CD8-positive, alpha-beta memory T cell (primary cell): Measurements from ENCODE around the gene DCDC1. TPM values are rescaled to one million over a fixed set of nuclear protein-coding genes. Genes with fewer than 3 reads are reported as not detected.
"Not testable (repeated sequence)": the region's sequence is repeated elsewhere in the genome, so short reads cannot be mapped to it uniquely, and the experiment has no call there.

Experiments used
- CTCF ChIA-PET: fragments of 350-600 bp; sonication (Branson Sonifier 250); formaldehyde crosslinking; loops from one replicate; lab custom pipeline; 2021; ENCODE audit warnings: antibody characterized with exemption; lab: Charles Lee
- POLR2A ChIA-PET: fragments of 350-600 bp; sonication (Branson Sonifier 250); formaldehyde crosslinking; loops from one replicate; lab custom pipeline; 2021; ENCODE audit warnings: antibody characterized with exemption; lab: Charles Lee
- DNase-seq, 5 donors: peaks; one replicate each; pipeline versions ENCODE4 v3.0.0 to v3.0.0-alpha.2; 2020 to 2022; ENCODE audit warnings: mixed read lengths in 1 of 5
- H3K27ac ChIP-seq: one replicate; pipeline ENCODE4 v1.7.0; 2013; ENCODE audit warnings: low read depth, mild to moderate bottlenecking, low read length, moderate library complexity
- H3K27me3 ChIP-seq: 2 replicates; pipeline ENCODE4 v1.7.0; 2013; ENCODE audit warnings: low read length, mild to moderate bottlenecking; ENCODE audit not compliant: insufficient read depth, poor library complexity, severe bottlenecking
- H3K36me3 ChIP-seq: 2 replicates; pipeline ENCODE4 v1.7.0; 2013; ENCODE audit warnings: mild to moderate bottlenecking, low read length, moderate library complexity; ENCODE audit not compliant: insufficient read depth
- H3K4me1 ChIP-seq: 2 replicates; pipeline ENCODE4 v1.7.0; 2013; ENCODE audit warnings: mild to moderate bottlenecking, low read length, moderate library complexity; ENCODE audit not compliant: insufficient read depth
- H3K4me3 ChIP-seq: 2 replicates; pipeline ENCODE4 v1.7.0; 2013; ENCODE audit warnings: mild to moderate bottlenecking, low read length
- H3K9me3 ChIP-seq: 2 replicates; pipeline ENCODE4 v1.7.0; 2013; ENCODE audit warnings: mild to moderate bottlenecking, low read length
- H3K27ac Mint-ChIP-seq, 8 donors: one replicate each; pipeline ENCODE4 v1.8.0; 2020 to 2021; ENCODE audit warnings: mixed read lengths in 8 of 8, mild to moderate bottlenecking in 6 of 8, inconsistent platforms in 3 of 8, moderate library complexity in 3 of 8
- H3K27me3 Mint-ChIP-seq, 2 donors: one replicate each; pipeline ENCODE4 v1.8.0; 2020 to 2021; ENCODE audit warnings: mixed read lengths in 2 of 2, mild to moderate bottlenecking in 1 of 2, moderate library complexity in 1 of 2
- H3K36me3 Mint-ChIP-seq, 3 donors: one replicate each; pipeline ENCODE4 v1.8.0; 2020 to 2021; ENCODE audit warnings: mixed read lengths in 3 of 3, inconsistent platforms in 1 of 3, mild to moderate bottlenecking in 1 of 3
- H3K4me1 Mint-ChIP-seq, 3 donors: one replicate each; pipeline ENCODE4 v1.8.0; 2020 to 2021; ENCODE audit warnings: mixed read lengths in 3 of 3, inconsistent platforms in 1 of 3, mild to moderate bottlenecking in 1 of 3
- H3K4me3 Mint-ChIP-seq, 7 donors: one replicate each; pipeline ENCODE4 v1.8.0; 2020 to 2021; ENCODE audit warnings: mixed read lengths in 7 of 7, mild to moderate bottlenecking in 6 of 7, moderate library complexity in 4 of 7, inconsistent platforms in 2 of 7
- H3K9me3 Mint-ChIP-seq, 5 donors: one replicate each; pipeline ENCODE4 v1.8.0; 2020 to 2022; ENCODE audit warnings: mixed read lengths in 5 of 5, mild to moderate bottlenecking in 3 of 5, moderate library complexity in 2 of 5, inconsistent platforms in 1 of 5
- polyA plus RNA-seq: library from polyadenylated mRNA; unstranded; fragments of 300-500 nt; fragmentation: Illumina TruSeq; gene quantifications from one replicate; pipeline ENCODE4 v1.2.3, GENCODE V29; 2021
- total RNA-seq, 2 experiments: library from RNA; stranded (reverse); gene quantifications; one replicate each; pipeline ENCODE4 v1.2.3, GENCODE V29; 2021

DCDC1 gene
- total and polyA plus RNA-seq, 3 experiments from 2014 or later: 0.07 to 0.15 TPM; not detected in 1

DNA sequence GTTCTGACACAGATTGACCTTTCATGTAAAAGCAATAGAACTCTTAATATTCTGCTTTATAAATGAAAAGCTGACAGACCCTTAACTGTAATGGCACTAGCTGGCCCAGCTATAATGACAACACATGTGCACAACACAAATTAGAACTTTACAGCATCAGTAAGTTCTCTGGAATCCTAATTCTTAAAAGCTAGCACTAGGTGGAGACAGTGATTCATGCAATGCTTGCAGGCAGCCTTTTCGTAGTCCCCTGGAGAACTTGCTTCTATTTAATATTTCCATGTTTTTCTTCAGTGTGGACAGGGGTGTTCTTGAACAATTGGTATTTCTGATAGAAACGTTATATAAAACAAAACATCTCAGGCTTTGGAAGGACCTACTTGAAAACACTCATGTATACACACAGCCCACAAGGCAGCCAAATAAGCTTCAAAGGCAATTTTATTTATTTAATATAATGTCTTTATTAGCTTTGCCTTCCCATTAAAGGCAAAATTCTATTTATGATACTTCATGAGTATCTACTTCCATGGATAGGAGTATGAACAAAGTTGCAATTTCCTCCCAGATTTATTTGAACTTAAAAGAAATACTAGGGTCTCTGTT lies 409.0 kb downstream of the DCDC1 start:
- H3K4me3 Mint-ChIP-seq: no peak overlapping the region

DNA sequence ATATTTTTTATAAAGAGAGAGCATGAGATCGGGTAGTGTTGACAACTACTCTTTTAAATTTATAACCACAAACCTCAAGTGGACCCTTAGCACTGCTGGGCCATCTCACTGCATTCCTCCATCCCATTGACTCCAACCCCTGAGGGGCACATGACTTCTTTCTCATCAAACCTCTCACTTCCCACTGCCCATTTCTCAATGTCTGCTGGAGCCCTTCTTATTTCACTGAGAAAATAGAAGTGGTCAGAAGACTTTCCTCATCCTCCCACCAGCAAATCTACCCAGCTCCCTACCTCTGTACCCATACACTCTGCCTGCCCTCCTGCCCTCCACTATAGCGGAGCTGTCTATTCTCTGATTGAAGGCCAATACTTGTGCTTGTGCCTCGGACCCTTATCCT lies 412.8 kb downstream of the DCDC1 start:
- ChIA-PET CTCF (no interaction called here), POLR2A (no interaction called here)
- Mint-ChIP-seq H3K4me1 (no peaks in the 10 kb centered on the region), H3K27ac (no peak overlapping the region), H3K27me3 (peaks cover 0 to 2% of the 10 kb centered on the region in 2 donors), H3K4me3 (no peak overlapping the region), H3K9me3 (peaks cover 0 to 4% (median 0%) of the 10 kb centered on the region in 5 donors), H3K36me3 (no peaks in the 10 kb centered on the region)
- Histone ChIP-seq H3K9me3 (no peaks in the 10 kb centered on the region), H3K27me3 (no peaks in the 10 kb centered on the region), H3K4me3 (no peak overlapping the region), H3K4me1 (no peaks in the 10 kb centered on the region), H3K27ac (no peak overlapping the region), H3K36me3 (no peaks in the 10 kb centered on the region)
- DNase-seq: no peak

More for the DNA sequence above, 409.0 kb downstream of the DCDC1 start:
- Mint-ChIP-seq H3K9me3 (peaks cover 0 to 4% (median 0%) of the 10 kb centered on the region in 5 donors), H3K4me1 (no peaks in the 10 kb centered on the region), H3K27me3 (peaks cover 0 to 2% of the 10 kb centered on the region in 2 donors), H3K27ac (no peak overlapping the region), H3K36me3 (no peaks in the 10 kb centered on the region)
- H3K9me3 ChIP-seq: peaks cover 5% of the 10 kb centered on the region
- no peaks in the 10 kb centered on the region for H3K36me3 ChIP-seq
- ChIA-PET POLR2A (no interaction called here), CTCF (no interaction called here)
- no peak for DNase-seq
- H3K4me1 ChIP-seq: no peaks in the 10 kb centered on the region
- H3K27me3 ChIP-seq: no peaks in the 10 kb centered on the region
- H3K27ac ChIP-seq: no peak overlapping the region
- no peak overlapping the region for H3K4me3 ChIP-seq

DNA sequence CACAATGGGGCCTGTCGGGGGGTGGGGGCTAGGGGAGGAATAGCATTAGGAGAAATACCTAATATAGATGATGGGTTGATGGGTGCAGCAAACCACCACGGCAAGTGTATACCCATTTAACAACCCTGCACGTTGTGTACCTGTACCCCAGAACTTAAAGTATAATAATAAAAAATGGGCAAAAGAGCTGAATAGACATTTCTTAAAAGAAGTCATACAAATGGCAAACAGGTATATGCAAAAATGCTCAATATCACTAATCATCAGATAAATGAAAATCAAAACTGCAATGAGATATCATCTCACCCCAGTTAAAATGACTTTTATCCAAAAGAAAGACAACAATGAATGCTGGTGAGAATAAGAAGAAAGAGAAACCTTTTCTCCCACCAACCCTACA lies 419.7 kb downstream of the DCDC1 start:
- Mint-ChIP-seq H3K36me3 (no peaks in the 10 kb centered on the region), H3K4me3 (no peak overlapping the region), H3K4me1 (no peaks in the 10 kb centered on the region), H3K27me3 (no peaks in the 10 kb centered on the region), H3K9me3 (peaks cover 0 to 22% (median 9%) of the 10 kb centered on the region in 5 donors), H3K27ac (no peak overlapping the region)
- no peak for DNase-seq
- H3K4me3 ChIP-seq: no peak overlapping the region
- no peaks in the 10 kb centered on the region for H3K36me3 ChIP-seq
- ChIA-PET CTCF (no interaction called here), POLR2A (no interaction called here)
- H3K9me3 ChIP-seq: no peaks in the 10 kb centered on the region
- H3K27ac ChIP-seq: no peak overlapping the region
- no peaks in the 10 kb centered on the region for H3K4me1 ChIP-seq
- no peaks in the 10 kb centered on the region for H3K27me3 ChIP-seq

DNA sequence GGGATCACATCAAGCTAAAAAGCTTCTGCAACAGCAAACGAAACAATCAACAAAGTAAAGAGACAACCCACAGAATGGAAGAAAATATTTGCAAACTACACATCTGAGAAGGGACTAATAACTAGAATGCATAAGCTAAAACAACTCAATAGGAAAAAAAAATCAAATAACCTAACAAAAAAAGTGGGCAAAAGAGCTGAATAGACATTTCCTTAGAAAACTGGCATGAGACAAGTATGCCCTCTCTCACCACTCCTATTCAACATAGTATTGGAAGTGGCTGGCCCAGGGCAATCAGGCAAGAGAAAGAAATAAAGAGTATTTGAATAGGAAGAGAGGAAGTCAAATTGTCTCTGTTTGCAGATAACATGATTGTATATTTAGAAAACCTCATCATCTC lies 421.8 kb downstream of the DCDC1 start:
- CTCF ChIA-PET, H3K36me3 ChIP-seq, H3K27me3 Mint-ChIP-seq, H3K4me1 ChIP-seq, H3K4me3 Mint-ChIP-seq, H3K4me3 ChIP-seq, H3K36me3 Mint-ChIP-seq, H3K27ac Mint-ChIP-seq, DNase-seq, H3K27me3 ChIP-seq, H3K27ac ChIP-seq, H3K9me3 ChIP-seq, POLR2A ChIA-PET, H3K4me1 Mint-ChIP-seq: not testable (repeated sequence)
- peaks cover 5 to 24% (median 9%) of the 10 kb centered on the region in 5 donors for H3K9me3 Mint-ChIP-seq

DNA sequence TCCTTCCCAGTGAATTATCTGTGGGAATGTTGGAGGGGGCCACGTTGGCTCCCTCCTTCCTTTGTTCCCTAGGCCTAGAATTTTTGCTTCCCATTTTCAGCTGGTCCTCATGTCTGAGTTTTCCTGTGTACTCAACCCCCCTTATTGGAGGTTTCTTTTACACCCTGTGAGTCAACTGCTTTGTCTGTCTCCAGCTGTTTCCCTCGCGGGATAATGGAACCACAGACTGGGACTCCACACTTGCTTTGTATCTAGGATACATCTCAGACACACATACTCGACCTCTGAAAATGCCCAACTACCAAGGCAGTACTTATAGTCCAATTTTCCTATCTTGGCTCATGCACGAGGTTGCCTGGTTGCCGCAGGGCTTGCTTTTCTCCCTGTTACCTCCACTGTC lies 430.7 kb downstream of the DCDC1 start:
- Histone ChIP-seq H3K27me3 (no peaks in the 10 kb centered on the region), H3K4me3 (no peak overlapping the region), H3K4me1 (no peaks in the 10 kb centered on the region), H3K36me3 (no peaks in the 10 kb centered on the region), H3K9me3 (no peaks in the 10 kb centered on the region), H3K27ac (no peak overlapping the region)
- ChIA-PET CTCF (no interaction called here), POLR2A (no interaction called here)
- Mint-ChIP-seq H3K36me3 (no peaks in the 10 kb centered on the region), H3K9me3 (peaks cover 4 to 14% (median 6%) of the 10 kb centered on the region in 5 donors), H3K4me3 (no peak overlapping the region), H3K27me3 (peaks cover 0 to 2% of the 10 kb centered on the region in 2 donors), H3K4me1 (no peaks in the 10 kb centered on the region), H3K27ac (no peak overlapping the region)
- no peak for DNase-seq

DNA sequence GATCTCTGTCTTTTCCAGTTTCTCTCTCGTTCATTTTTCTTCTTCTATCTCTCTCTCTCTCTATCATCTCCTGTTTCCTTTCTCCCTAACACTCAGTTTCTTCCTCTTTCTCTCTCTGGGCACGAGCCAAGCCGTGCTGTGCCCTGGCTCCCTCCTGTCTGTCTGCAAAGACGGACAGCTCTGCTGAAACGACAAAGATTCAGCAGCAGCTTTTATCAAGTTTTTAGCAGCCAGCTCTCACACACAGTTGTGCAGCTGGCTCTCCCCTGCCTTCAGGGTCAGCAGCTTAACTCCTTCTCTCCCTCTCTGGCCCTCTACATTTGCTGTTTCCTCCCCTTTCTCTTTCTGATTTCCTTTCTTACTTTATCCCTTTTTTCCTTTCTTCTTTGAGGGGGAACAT lies 431.4 kb downstream of the DCDC1 start:
- Histone ChIP-seq H3K27ac (no peak overlapping the region), H3K36me3 (no peaks in the 10 kb centered on the region), H3K4me3 (no peak overlapping the region), H3K27me3 (no peaks in the 10 kb centered on the region), H3K9me3 (no peaks in the 10 kb centered on the region), H3K4me1 (no peaks in the 10 kb centered on the region)
- POLR2A ChIA-PET: no interaction called here
- Mint-ChIP-seq H3K4me1 (no peaks in the 10 kb centered on the region), H3K4me3 (no peak overlapping the region), H3K36me3 (no peaks in the 10 kb centered on the region), H3K27me3 (peaks cover 0 to 2% of the 10 kb centered on the region in 2 donors), H3K9me3 (peaks cover 4 to 18% (median 8%) of the 10 kb centered on the region in 5 donors), H3K27ac (no peak overlapping the region)
- DNase-seq: no peak
- CTCF ChIA-PET: no interaction called here

DNA sequence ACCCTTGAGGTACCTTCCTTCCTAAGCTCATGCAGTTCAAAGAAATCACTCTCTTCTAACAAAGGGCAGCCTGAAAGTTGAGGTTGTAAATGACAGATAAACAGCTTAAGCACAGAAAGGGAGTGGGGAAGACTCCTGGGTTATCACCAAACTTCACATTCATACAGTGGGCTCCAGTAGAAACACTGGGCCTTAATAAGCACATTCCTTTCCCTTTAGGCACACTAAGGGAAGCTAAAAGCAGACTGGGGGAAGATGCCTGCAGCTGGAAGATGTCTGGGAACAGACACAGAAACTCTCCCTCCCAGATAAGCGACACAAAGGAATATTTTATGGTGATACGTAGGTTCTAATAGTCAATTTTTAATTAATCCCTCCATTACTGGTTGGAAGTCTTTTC lies 433.0 kb downstream of the DCDC1 start:
- no peaks in the 10 kb centered on the region for H3K4me1 ChIP-seq
- no peak overlapping the region for H3K27ac ChIP-seq
- CTCF ChIA-PET: no interaction called here
- no peak overlapping the region for H3K27ac Mint-ChIP-seq
- no peaks in the 10 kb centered on the region for H3K4me1 Mint-ChIP-seq
- POLR2A ChIA-PET: no interaction called here
- H3K36me3 Mint-ChIP-seq: no peaks in the 10 kb centered on the region
- H3K4me3 Mint-ChIP-seq: no peak overlapping the region
- DNase-seq: no peak
- no peak overlapping the region for H3K4me3 ChIP-seq
- no peaks in the 10 kb centered on the region for H3K27me3 ChIP-seq
- peaks cover 4 to 18% (median 8%) of the 10 kb centered on the region in 5 donors for H3K9me3 Mint-ChIP-seq
- H3K36me3 ChIP-seq: no peaks in the 10 kb centered on the region
- peaks cover 0 to 2% of the 10 kb centered on the region in 2 donors for H3K27me3 Mint-ChIP-seq
- no peaks in the 10 kb centered on the region for H3K9me3 ChIP-seq

DNA sequence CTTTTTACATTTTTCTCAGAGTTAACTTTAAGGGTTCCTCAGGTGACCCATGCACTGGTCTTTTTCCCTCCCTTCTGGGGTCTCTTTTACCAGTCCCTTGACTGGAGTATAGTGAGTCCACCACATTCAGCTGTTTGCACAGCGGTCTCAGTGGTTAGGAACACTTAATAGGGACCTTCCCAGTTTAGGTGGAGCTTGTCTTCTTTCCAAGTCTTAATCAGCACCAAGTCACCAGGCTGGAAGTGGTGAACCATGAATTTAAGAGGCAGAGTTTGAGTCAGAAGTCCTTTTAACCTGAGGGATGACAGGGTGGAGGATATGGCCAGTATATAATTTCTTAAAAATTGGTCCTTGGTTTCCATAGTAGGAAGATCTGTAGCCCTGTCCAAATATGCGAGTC lies 433.7 kb downstream of the DCDC1 start:
- Histone ChIP-seq H3K27me3 (no peaks in the 10 kb centered on the region), H3K9me3 (no peaks in the 10 kb centered on the region), H3K27ac (no peak overlapping the region), H3K4me3 (no peak overlapping the region), H3K36me3 (no peaks in the 10 kb centered on the region), H3K4me1 (no peaks in the 10 kb centered on the region)
- peaks cover 0 to 18% (median 4%) of the 10 kb centered on the region in 5 donors for H3K9me3 Mint-ChIP-seq
- ChIA-PET CTCF (no interaction called here), POLR2A (no interaction called here)
- H3K27me3 Mint-ChIP-seq: peaks cover 0 to 2% of the 10 kb centered on the region in 2 donors
- no peak for DNase-seq
- no peaks in the 10 kb centered on the region for H3K4me1 Mint-ChIP-seq
- H3K27ac Mint-ChIP-seq: no peak overlapping the region
- H3K4me3 Mint-ChIP-seq: no peak overlapping the region
- H3K36me3 Mint-ChIP-seq: no peaks in the 10 kb centered on the region
